H9 (cell line): ENCODE data around the gene PFDN2. TPM values are rescaled to one million over a fixed set of nuclear protein-coding genes. Genes with fewer than 3 reads are reported as not detected.

Experiments
- DNase-seq: peaks from one replicate; pipeline ENCODE4 v3.0.0-alpha.2; 2017
- H2AFZ ChIP-seq: one replicate; pipeline ENCODE4 v1.6.1; 2013; ENCODE audit warnings: mild to moderate bottlenecking, low read length, control low read depth, moderate library complexity
- H2AK5ac ChIP-seq: 2 replicates; pipeline ENCODE4 v1.6.1; 2013; ENCODE audit warnings: low read length, control low read depth, mixed read lengths; ENCODE audit not compliant: insufficient read length
- H2BK120ac ChIP-seq: one replicate; pipeline ENCODE4 v1.6.1; 2013; ENCODE audit warnings: low read depth, mild to moderate bottlenecking, low read length, control low read depth, inconsistent platforms; ENCODE audit not compliant: poor library complexity, severe bottlenecking
- H2BK12ac ChIP-seq: 2 replicates; pipeline ENCODE4 v1.6.1; 2013; ENCODE audit warnings: low read length, control low read depth, mixed read lengths, low read depth; ENCODE audit not compliant: insufficient read length
- H2BK15ac ChIP-seq: 2 replicates; pipeline ENCODE4 v1.6.1; 2013; ENCODE audit warnings: low read depth, low read length, control low read depth
- H2BK20ac ChIP-seq: one replicate; pipeline ENCODE4 v1.6.1; 2013; ENCODE audit warnings: low read depth, mild to moderate bottlenecking, low read length, control low read depth, inconsistent platforms; ENCODE audit not compliant: poor library complexity, severe bottlenecking
- H2BK5ac ChIP-seq: 2 replicates; pipeline ENCODE4 v1.6.1; 2013; ENCODE audit warnings: low read length, control low read depth, mixed read lengths; ENCODE audit not compliant: insufficient read length
- H3K14ac ChIP-seq: 2 replicates; pipeline ENCODE4 v1.6.1; 2013; ENCODE audit warnings: low read length, control low read depth; ENCODE audit not compliant: insufficient read depth
- H3K18ac ChIP-seq: 2 replicates; pipeline ENCODE4 v1.6.1; 2013; ENCODE audit warnings: low read depth, mild to moderate bottlenecking, mixed read lengths, low read length, control low read depth; ENCODE audit not compliant: insufficient read length
- H3K23ac ChIP-seq: 2 replicates; pipeline ENCODE4 v1.6.1; 2013; ENCODE audit warnings: low read length, control low read depth, mixed read lengths, low read depth; ENCODE audit not compliant: insufficient read length
- H3K23me2 ChIP-seq: 2 replicates; pipeline ENCODE4 v1.6.1; 2013; ENCODE audit warnings: low read depth, mild to moderate bottlenecking, mixed read lengths, low read length, control low read depth; ENCODE audit not compliant: insufficient read length, poor library complexity, severe bottlenecking
- H3K27ac ChIP-seq: 2 replicates; pipeline ENCODE4 v1.5.1; 2013; ENCODE audit warnings: low read length, control low read depth, mixed read lengths, low read depth; ENCODE audit not compliant: insufficient read length
- H3K27me3 ChIP-seq: 2 replicates; pipeline ENCODE4 v1.6.1; 2013; ENCODE audit warnings: low read length, control low read depth, inconsistent platforms; ENCODE audit not compliant: insufficient read depth
- H3K4ac ChIP-seq: 2 replicates; pipeline ENCODE4 v1.6.1; 2013; ENCODE audit warnings: low read depth, mild to moderate bottlenecking, control low read depth, inconsistent platforms, low read length, moderate library complexity
- H3K4me1 ChIP-seq: 2 replicates; pipeline ENCODE4 v1.6.1; 2013; ENCODE audit warnings: low read length, control low read depth, inconsistent platforms; ENCODE audit not compliant: insufficient read depth
- H3K4me2 ChIP-seq: 2 replicates; pipeline ENCODE4 v1.6.1; 2013; ENCODE audit warnings: low read length, control low read depth, mixed read lengths; ENCODE audit not compliant: insufficient read length, insufficient read depth
- H3K56ac ChIP-seq: 2 replicates; pipeline ENCODE4 v1.6.1; 2013; ENCODE audit warnings: low read depth, mild to moderate bottlenecking, mixed read lengths, low read length, control low read depth; ENCODE audit not compliant: insufficient read length
- H3K79me1 ChIP-seq: 2 replicates; pipeline ENCODE4 v1.6.1; 2013; ENCODE audit warnings: low read depth, mild to moderate bottlenecking, moderate library complexity, low read length, control low read depth, inconsistent platforms; ENCODE audit not compliant: insufficient read depth, poor library complexity, severe bottlenecking
- H3K79me2 ChIP-seq: 2 replicates; pipeline ENCODE4 v1.6.1; 2013; ENCODE audit warnings: low read length, control low read depth, inconsistent platforms; ENCODE audit not compliant: insufficient read depth
- H3K9ac ChIP-seq: 2 replicates; pipeline ENCODE4 v1.6.1; 2013; ENCODE audit warnings: low read length, control low read depth, mixed read lengths; ENCODE audit not compliant: insufficient read length; ENCODE audit errors: extremely low read depth
- H3K9me3 ChIP-seq: one replicate; pipeline ENCODE4 v1.6.1; 2013; ENCODE audit warnings: low read depth, low read length, inconsistent platforms; ENCODE audit not compliant: control insufficient read depth
- H3T11ph ChIP-seq: one replicate; pipeline ENCODE4 v1.6.1; 2013; ENCODE audit warnings: mild to moderate bottlenecking, low read length, control low read depth, inconsistent platforms
- H4K20me1 ChIP-seq: one replicate; pipeline ENCODE4 v1.6.1; 2013; ENCODE audit not compliant: control insufficient read depth, insufficient read length, insufficient read depth
- H4K5ac ChIP-seq: 2 replicates; pipeline ENCODE4 v1.6.1; 2013; ENCODE audit warnings: low read depth, mild to moderate bottlenecking, mixed read lengths, low read length, control low read depth; ENCODE audit not compliant: insufficient read length
- H4K8ac ChIP-seq: replicated peaks from 2 replicates; pipeline ENCODE4 v1.6.1; 2013; ENCODE audit warnings: low read length, control low read depth, mixed read lengths, low read depth; ENCODE audit not compliant: insufficient read length
- H4K91ac ChIP-seq: 2 replicates; pipeline ENCODE4 v1.6.1; 2013; ENCODE audit warnings: low read depth, mild to moderate bottlenecking, moderate library complexity, mixed read lengths, low read length, control low read depth; ENCODE audit not compliant: insufficient read length
- H3K27ac Mint-ChIP-seq, 3 experiments: 2 replicates in 2 of 3; 3 replicates in 1 of 3; pipeline ENCODE4 v1.8.0; 2020 to 2021; ENCODE audit warnings: mixed read lengths in 3 of 3, mild to moderate bottlenecking in 1 of 3, moderate library complexity in 1 of 3
- H3K27me3 Mint-ChIP-seq: 2 replicates; pipeline ENCODE4 v1.8.0; 2021; ENCODE audit warnings: low read depth, mild to moderate bottlenecking, moderate library complexity, mixed read lengths
- H3K36me3 Mint-ChIP-seq, 3 experiments: 2 replicates in 2 of 3; 3 replicates in 1 of 3; pipeline ENCODE4 v1.8.0; 2020 to 2021; ENCODE audit warnings: low read depth in 3 of 3, mixed read lengths in 3 of 3; ENCODE audit not compliant: insufficient read depth in 1 of 3
- H3K4me1 Mint-ChIP-seq, 2 experiments: 2 replicates each; pipeline ENCODE4 v1.8.0; 2020; ENCODE audit warnings: mixed read lengths in 2 of 2
- H3K4me3 Mint-ChIP-seq, 2 experiments: 2 replicates in 1 of 2; 3 replicates in 1 of 2; pipeline ENCODE4 v1.8.0; 2020 to 2021; ENCODE audit warnings: mild to moderate bottlenecking in 2 of 2, mixed read lengths in 2 of 2, moderate library complexity in 1 of 2
- H3K9me3 Mint-ChIP-seq, 2 experiments: 2 replicates in 1 of 2; 3 replicates in 1 of 2; pipeline ENCODE4 v1.8.0; 2020; ENCODE audit warnings: mild to moderate bottlenecking in 2 of 2, mixed read lengths in 2 of 2, moderate library complexity in 1 of 2
- CTCF ChIP-seq: fragments of 200-600 bp; sonication (generic); conservative IDR thresholded peaks from 3 replicates; pipeline ENCODE4 v1.8.0; 2021; ENCODE audit warnings: antibody characterized with exemption, mild to moderate bottlenecking
- WGBS: extraction: QIAGEN DNeasy Blood & Tissue Kit; methylation state at CpG from one replicate; pipeline ENCODE4 v1.1.7; 2013; ENCODE audit warnings: missing lambda C conversion rate, low lambda C conversion rate, mixed read lengths; ENCODE audit not compliant: insufficient read length; ENCODE audit errors: extremely low coverage; 5-methylcytosine and 5-hydroxymethylcytosine counted together
- total RNA-seq: library from RNA; stranded (reverse); gene quantifications from 2 replicates; pipeline ENCODE4 v1.2.1, GENCODE V29; 2021

The PFDN2 gene
- total RNA-seq, 1 experiment from 2014 or later, result 71.8 TPM

DNA sequence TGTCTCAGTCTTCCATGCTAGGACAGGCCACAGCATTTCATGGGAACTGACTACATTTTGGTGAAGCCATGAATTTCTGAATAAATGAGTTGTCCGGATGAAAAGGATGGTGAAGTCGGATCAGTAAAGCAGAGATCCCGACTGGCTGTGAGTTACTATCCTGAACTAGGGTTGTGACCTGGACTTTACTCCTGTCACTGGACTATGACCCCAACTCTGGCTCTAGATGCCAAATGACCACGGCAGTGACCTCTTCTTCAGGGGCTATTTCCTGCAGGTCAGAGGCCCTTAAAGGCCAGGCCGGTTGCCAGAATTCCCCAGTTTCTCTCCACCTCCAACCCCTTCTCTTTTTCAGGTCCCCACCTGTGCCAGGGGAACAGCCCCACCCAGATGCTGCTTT is 26.7 kb downstream of the PFDN2 start:
- H4K20me1 ChIP-seq, result no peaks in the 10 kb centered on the region
- H3K27me3 ChIP-seq, result no peaks in the 10 kb centered on the region; the same call in 1 of the 2 replicates
- no peak overlapping the region for H3K4me2 ChIP-seq
- H3K9me3 ChIP-seq, result no peaks in the 10 kb centered on the region
- H2BK15ac ChIP-seq, result no peak overlapping the region
- Mint-ChIP-seq H3K4me1 (peaks cover 14% of the 10 kb centered on the region in 2 experiments), H3K27ac (no peak overlapping the region), H3K36me3 (no peaks in the 10 kb centered on the region), H3K27me3 (peaks cover 9% of the 10 kb centered on the region), H3K9me3 (no peaks in the 10 kb centered on the region), H3K4me3 (no peak overlapping the region)
- no peak overlapping the region for H2BK20ac ChIP-seq
- H2BK120ac ChIP-seq, result no peak overlapping the region
- no peak overlapping the region for H4K91ac ChIP-seq
- H2BK5ac ChIP-seq, result no peak overlapping the region
- no peak overlapping the region for H2BK12ac ChIP-seq
- no peak overlapping the region for H2AFZ ChIP-seq
- no peaks in the 10 kb centered on the region for H3K23me2 ChIP-seq
- H3K79me1 ChIP-seq, result no peaks in the 10 kb centered on the region
- H2AK5ac ChIP-seq, result no peak overlapping the region
- TF ChIP-seq CTCF, result no peak
- no peak for DNase-seq
- no peak overlapping the region for H3K23ac ChIP-seq
- no peak overlapping the region for H3K4ac ChIP-seq
- WGBS, result no CpG with 5 or more reads among the region's 5 CpGs
- H3K56ac ChIP-seq, result no peak overlapping the region
- no peak overlapping the region for H4K8ac ChIP-seq
- H4K5ac ChIP-seq, result no peak overlapping the region
- no peak overlapping the region for H3K18ac ChIP-seq
- H3K9ac ChIP-seq, result no peak overlapping the region
- H3T11ph ChIP-seq, result no peak overlapping the region
- H3K14ac ChIP-seq, result no peak overlapping the region
- no peaks in the 10 kb centered on the region for H3K4me1 ChIP-seq
- H3K79me2 ChIP-seq, result no peaks in the 10 kb centered on the region
- H3K27ac ChIP-seq, result no peak overlapping the region
